Coronary artery (tissue), 2 donors: ENCODE measurements around the gene SOCS3.
A peak's percentile ranks its signal among the peaks of the same experiment; 100 is the strongest.

Experiments used
- DNase-seq: peaks from one replicate; pipeline ENCODE4 v3.0.0-alpha.2; 2017; ENCODE audit warnings: low spot score
- H3K27ac ChIP-seq, 2 donors: fragments of 200-600 bp; sonication (generic); one replicate each; pipeline ENCODE4 v1.5.1; 2016 to 2019
- H3K4me3 ChIP-seq: fragments of 200-600 bp; sonication (generic); 2 replicates; pipeline ENCODE4 v1.5.1; 2016; ENCODE audit warnings: mild to moderate bottlenecking, moderate library complexity
- CTCF ChIP-seq: fragments of 200-600 bp; sonication (generic); IDR thresholded peaks from one replicate; pipeline ENCODE4 v1.5.1; 2019; ENCODE audit warnings: antibody characterized with exemption

Gene SOCS3

GRCh38 chr17:78396441-78397337 is 36.8 kb upstream of the SOCS3 start:
- H3K4me3 ChIP-seq: no peak overlapping the region
- peak overlapping the region; percentile 71 to 76 for H3K27ac ChIP-seq
- DNase-seq: no peak
- no peak for TF ChIP-seq CTCF

- no peak for TF ChIP-seq CTCF
- H3K4me3 ChIP-seq: no peak overlapping the region
- DNase-seq: no peak
- H3K27ac ChIP-seq: no peak overlapping the region
These were observed 35.3 kb upstream of the SOCS3 start for GRCh38 chr17:78395155-78395554.

- Histone ChIP-seq H3K27ac (no peak overlapping the region), H3K4me3 (no peak overlapping the region)
- no peak for TF ChIP-seq CTCF
- no peak for DNase-seq
These were observed 34.3 kb upstream of the SOCS3 start for GRCh38 chr17:78394209-78394608.

- H3K4me3 ChIP-seq: no peak overlapping the region
- no peak overlapping the region for H3K27ac ChIP-seq
- DNase-seq: no peak
- no peak for TF ChIP-seq CTCF
These were observed 33.7 kb upstream of the SOCS3 start for GRCh38 chr17:78393575-78393974.

GRCh38 chr17:78392295-78392694 is 32.4 kb upstream of the SOCS3 start:
- TF ChIP-seq CTCF: no peak
- H3K27ac ChIP-seq: no peak overlapping the region
- DNase-seq: no peak
- no peak overlapping the region for H3K4me3 ChIP-seq

GRCh38 chr17:78391843-78392242 is 32.0 kb upstream of the SOCS3 start:
- no peak overlapping the region for H3K4me3 ChIP-seq
- no peak for TF ChIP-seq CTCF
- no peak overlapping the region for H3K27ac ChIP-seq
- no peak for DNase-seq

- no peak overlapping the region for H3K27ac ChIP-seq
- H3K4me3 ChIP-seq: no peak overlapping the region
- DNase-seq: no peak
- no peak for TF ChIP-seq CTCF
These were observed 31.2 kb upstream of the SOCS3 start for GRCh38 chr17:78391051-78391431.
